ENCODE results near the gene LPP.

Gene LPP

DNA sequence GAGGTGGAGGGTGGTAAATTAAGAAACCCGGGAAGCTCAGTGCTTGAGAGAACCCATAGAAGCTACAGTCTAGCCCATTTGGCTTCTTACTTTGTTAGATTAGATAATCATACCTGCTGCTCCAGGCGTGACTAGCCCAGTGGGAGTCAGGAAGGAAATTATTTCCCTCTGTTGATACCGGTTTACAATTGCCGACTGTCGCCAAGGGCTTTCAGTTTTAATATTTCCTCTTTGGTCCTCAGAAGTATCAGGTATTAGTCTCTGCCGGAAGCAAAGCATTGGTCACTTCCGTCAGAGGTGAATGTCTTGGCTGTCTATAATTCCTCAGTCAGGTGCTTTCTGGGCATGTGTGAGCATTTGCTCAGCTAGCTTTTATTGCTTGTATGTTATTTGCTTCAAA, 75.2 kb downstream of the LPP start:
- FAIRE-seq = no peak

- no peak for FAIRE-seq
Observed at GRCh38 chr3:188229726-188230125, 75.8 kb downstream of the LPP start.

DNA sequence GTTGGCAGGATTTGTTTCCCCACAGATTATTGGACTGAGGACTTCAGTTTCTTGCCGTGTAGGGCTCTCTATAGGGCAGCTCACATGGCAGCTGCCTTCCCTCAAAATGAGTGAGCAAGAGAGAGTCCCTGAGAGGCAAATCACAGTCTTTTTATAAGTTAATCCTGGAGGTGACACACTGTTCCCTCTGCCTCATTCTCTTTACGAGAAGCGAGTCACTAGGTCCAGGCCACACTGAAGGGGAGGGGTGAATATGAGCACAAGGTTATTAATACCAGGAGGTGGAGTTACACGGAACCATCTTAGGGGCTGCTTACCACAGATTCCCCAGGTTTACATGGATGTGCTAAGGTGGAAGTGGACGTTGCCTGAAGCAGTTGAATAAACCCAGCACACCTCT, 77.0 kb downstream of the LPP start:
- no peak for FAIRE-seq

DNA sequence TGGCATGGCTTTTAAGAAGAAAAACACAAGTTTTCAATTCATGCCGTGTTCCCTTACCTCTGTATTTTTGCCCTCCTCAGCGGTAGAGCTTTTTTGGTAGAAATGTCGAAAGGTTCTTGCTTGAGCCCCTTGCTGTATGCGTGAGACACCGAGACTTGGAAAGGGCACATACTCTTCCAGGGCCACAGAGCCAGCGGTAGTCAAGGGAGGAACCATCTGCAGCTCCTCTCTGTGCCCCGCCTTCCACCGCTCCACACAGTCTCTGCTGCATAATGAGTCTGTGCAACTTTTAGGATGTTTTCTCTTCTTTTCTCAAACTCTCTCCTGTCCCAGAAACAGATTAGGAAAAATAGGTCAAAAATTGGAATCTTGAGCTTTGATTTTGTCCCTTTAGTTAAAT, 77.5 kb downstream of the LPP start:
- FAIRE-seq = no peak

GRCh38 chr3:188232656-188233055, 78.7 kb downstream of the LPP start:
- no peak for FAIRE-seq

DNA sequence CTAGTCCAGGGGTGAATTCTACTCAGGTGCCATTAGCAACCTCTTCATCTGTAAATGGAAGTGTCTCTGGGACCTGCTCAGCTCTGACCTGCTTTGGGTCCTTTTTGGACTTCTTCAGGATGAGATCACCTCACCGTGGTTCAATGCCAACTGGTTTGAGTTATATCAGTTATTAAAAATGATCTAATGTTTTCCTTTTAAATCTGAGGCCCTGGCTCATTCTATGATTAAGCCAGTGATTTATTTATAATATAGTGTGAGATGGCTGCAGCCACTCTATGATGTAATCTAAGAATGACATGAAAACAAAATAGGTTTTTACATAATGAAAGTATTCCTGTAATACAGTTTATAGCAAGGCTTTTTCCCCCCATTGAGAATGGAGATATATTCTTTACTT, 79.4 kb downstream of the LPP start:
- no peak for FAIRE-seq

- no peak for FAIRE-seq
Observed at GRCh38 chr3:188234132-188234531, 80.2 kb downstream of the LPP start.

DNA sequence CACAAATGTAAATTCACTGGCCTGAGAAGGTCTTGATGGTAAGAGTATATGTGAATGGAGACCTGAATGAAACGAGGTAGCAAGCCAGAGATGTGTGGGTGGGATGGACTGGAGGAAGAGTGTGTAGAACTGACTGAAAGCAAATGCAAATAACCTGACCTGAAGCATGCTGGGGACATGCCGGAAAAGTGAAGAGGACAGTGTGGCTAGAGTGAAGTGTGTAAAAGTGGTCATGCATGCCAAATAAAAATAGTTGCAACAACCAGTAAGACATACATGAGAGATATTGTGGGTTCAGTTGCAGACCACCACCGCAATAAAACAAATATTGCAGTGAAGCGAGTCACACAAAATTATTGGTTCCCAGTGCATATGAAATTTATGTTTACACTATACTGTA, 82.3 kb downstream of the LPP start:
- no peak for FAIRE-seq

- no peak for FAIRE-seq
Observed at GRCh38 chr3:188239035-188239434, 85.1 kb downstream of the LPP start.

GRCh38 chr3:188239577-188239976, 85.6 kb downstream of the LPP start:
- no peak for FAIRE-seq

- FAIRE-seq = no peak
Observed at GRCh38 chr3:188240189-188240981, 86.4 kb downstream of the LPP start.

DNA sequence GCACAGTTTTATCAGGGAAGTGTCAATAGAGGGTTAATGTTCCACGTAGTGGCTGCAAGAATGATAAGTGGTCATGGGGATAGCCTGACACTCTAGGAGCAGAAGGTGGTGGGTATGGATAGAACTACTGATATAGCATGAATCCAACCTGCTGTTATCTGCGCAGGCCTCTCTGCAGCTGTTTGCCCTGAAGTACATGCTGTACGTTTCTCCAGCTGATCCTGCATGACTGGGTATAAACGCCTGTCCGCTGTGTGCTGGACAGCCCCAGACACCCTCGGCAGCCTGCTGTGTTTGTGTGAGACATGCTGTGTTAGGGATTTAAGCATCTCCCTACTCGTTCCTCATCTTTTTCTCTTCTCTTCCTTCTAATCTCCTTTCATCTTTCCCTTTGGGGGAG, 87.1 kb downstream of the LPP start:
- no peak for FAIRE-seq

GRCh38 chr3:188241883-188242282, 87.9 kb downstream of the LPP start:
- FAIRE-seq = no peak

DNA sequence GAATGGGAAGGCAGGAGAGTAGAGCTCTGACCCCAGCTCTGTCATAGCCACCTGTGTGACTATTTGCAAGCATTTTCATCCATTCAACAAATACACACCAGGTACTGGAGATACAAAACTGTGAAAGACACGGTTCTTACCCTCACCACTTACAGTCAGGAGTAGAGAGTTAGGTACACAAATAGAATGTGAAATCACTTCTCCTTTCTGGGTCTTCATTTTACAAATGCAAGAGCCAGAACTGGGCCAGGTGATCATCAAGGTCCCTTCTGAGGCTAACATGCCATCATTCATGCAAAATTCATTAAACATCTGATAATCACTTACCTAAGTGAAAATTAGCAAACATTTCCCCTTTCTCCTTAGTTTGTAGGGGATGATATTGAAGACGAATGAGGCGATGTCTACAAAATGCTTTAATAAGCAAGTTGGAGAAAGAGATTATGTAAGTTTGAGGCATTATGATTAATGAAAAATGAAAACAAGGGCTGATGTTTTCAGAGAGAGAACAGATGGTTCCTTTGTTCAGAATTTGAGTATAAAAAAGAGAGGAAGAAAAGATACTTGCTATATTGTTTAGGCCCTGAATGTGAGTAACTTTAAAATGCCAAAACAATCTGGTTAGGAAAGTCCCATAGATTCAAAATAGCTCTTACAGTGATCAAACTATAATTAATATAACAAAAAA, 88.6 kb downstream of the LPP start:
- FAIRE-seq = no peak

GRCh38 chr3:188243124-188243795, 89.3 kb downstream of the LPP start:
- no peak for FAIRE-seq

DNA sequence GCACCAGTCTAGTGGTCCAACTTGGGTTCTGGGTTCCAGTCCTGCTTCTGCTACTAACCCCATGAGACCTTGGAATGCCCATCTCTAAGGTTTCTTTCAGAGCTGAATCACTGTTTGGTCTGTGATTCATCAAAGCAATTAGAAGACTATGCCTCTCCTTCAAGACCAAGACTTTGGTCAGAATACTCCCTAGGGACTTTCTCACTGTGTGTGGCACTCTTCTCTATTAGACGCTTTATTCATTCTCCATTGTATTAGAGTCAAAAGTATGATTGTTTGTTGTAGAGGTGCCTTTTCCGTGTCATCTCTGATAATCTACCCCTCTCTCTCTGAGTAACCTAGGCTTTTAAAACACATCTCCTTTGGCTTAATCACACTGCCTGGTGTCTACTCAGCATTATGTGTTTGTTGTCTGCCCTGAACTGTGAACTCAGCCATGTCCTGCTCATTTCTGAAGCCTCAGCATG, 90.5 kb downstream of the LPP start:
- no peak for FAIRE-seq

GRCh38 chr3:188246905-188247304, 92.9 kb downstream of the LPP start:
- FAIRE-seq = no peak

GRCh38 chr3:188248036-188248561, 94.1 kb downstream of the LPP start:
- no peak for FAIRE-seq

- no peak for FAIRE-seq
Observed at GRCh38 chr3:188253123-188253793, 99.3 kb downstream of the LPP start.

GRCh38 chr3:188253800-188254452, 100.0 kb downstream of the LPP start:
- no peak for FAIRE-seq

- FAIRE-seq = no peak
Observed at GRCh38 chr3:188254520-188255070, 100.6 kb downstream of the LPP start.

DNA sequence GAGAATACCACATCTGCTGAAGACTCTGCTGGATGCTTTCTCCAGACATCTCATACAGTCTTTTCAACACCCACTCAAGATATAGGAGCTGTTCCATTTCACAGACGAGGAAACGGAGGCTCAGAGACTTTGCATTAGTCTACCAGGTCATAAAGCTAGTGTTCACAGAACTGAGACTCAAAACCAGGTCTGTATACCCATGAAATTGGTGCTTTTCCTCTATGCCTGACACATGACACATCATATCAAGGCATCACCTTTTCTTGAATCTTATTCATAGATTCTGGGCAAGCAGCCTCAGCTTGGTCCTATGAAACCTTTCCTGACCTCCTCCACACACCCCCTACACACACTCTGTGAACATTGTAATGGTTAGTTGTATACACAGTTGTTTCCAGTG, 101.2 kb downstream of the LPP start:
- FAIRE-seq = no peak
